SU-DHL-6 (cell line): ENCODE data around the gene TMEM163.

Experiments used
- H2AFZ ChIP-seq: fragments of 200-600 bp; sonication (generic); 2 replicates; pipeline ENCODE4 v1.6.1; 2014; ENCODE audit warnings: low read depth, mild to moderate bottlenecking, moderate library complexity, mixed read lengths, antibody characterized with exemption, low read length; ENCODE audit not compliant: severe bottlenecking
- H3F3A ChIP-seq: fragments of 200-600 bp; shearing (Covaris generic); 2 replicates; pipeline ENCODE4 v1.6.0; 2016; ENCODE audit warnings: antibody characterized with exemption, mild to moderate bottlenecking; ENCODE audit not compliant: insufficient read depth
- H3K27ac ChIP-seq: fragments of 200-600 bp; sonication (generic); 2 replicates; pipeline ENCODE4 v1.5.1; 2016; ENCODE audit warnings: low read depth, mild to moderate bottlenecking, low read length, moderate library complexity, mixed read lengths
- H3K27me3 ChIP-seq: fragments of 200-600 bp; sonication (generic), shearing (Covaris generic); 2 replicates; pipeline ENCODE4 v1.6.0; 2014; ENCODE audit warnings: mild to moderate bottlenecking, low read length
- H3K36me3 ChIP-seq: fragments of 200-600 bp; sonication (generic); 2 replicates; pipeline ENCODE4 v1.6.1; 2014; ENCODE audit warnings: mild to moderate bottlenecking, low read length, mixed read lengths
- H3K4me2 ChIP-seq: fragments of 300-600, 200-600 bp; shearing (Covaris generic), sonication (generic); 2 replicates; pipeline ENCODE4 v1.6.0; 2014; ENCODE audit warnings: low read length, low read depth, mild to moderate bottlenecking; ENCODE audit not compliant: poor library complexity, severe bottlenecking
- H3K4me3 ChIP-seq: fragments of 200-600 bp; sonication (generic); 2 replicates; pipeline ENCODE4 v1.5.1; 2014; ENCODE audit warnings: antibody characterized with exemption, low read length, mild to moderate bottlenecking, mixed read lengths; ENCODE audit not compliant: insufficient read depth, poor library complexity, severe bottlenecking
- H3K79me2 ChIP-seq: fragments of 200-600 bp; sonication (generic); 2 replicates; pipeline ENCODE4 v1.6.1; 2014; ENCODE audit warnings: mild to moderate bottlenecking, low read length, moderate library complexity; ENCODE audit not compliant: insufficient read depth
- H3K9ac ChIP-seq: fragments of 200-600 bp; sonication (generic); 2 replicates; pipeline ENCODE4 v1.7.0; 2014; ENCODE audit warnings: mild to moderate bottlenecking, low read length
- H3K9me2 ChIP-seq: fragments of 200-600 bp; sonication (generic); replicated peaks from 2 replicates; pipeline ENCODE4 v1.6.1; 2014; ENCODE audit warnings: low read length; ENCODE audit not compliant: insufficient read depth
- H3K9me3 ChIP-seq: fragments of 200-600 bp; sonication (generic); 2 replicates; pipeline ENCODE4 v1.6.1; 2014; ENCODE audit warnings: low read length, mixed read lengths; ENCODE audit not compliant: insufficient read depth
- H4K20me1 ChIP-seq: fragments of 200-600 bp; sonication (generic); 2 replicates; pipeline ENCODE4 v1.6.1; 2014; ENCODE audit warnings: low read depth, mild to moderate bottlenecking, antibody characterized with exemption, low read length, moderate library complexity, mixed read lengths
- EZH2phosphoT487 ChIP-seq: fragments of 200-600 bp; sonication (generic), shearing (Covaris generic); conservative IDR thresholded peaks from 2 replicates; pipeline ENCODE4 v1.6.1; 2018; ENCODE audit warnings: mild to moderate bottlenecking, antibody characterized with exemption, low read length, moderate library complexity, mixed read lengths
- TF ChIP-seq, protein P1 (sequence below): fragments of 200-600 bp; sonication (generic); IDR thresholded peaks from one replicate; pipeline ENCODE4 v1.5.1; 2017; ENCODE audit warnings: antibody characterized with exemption, mild to moderate bottlenecking, low read length, moderate library complexity; ENCODE audit not compliant: insufficient read depth, poor library complexity, severe bottlenecking

Gene TMEM163

DNA sequence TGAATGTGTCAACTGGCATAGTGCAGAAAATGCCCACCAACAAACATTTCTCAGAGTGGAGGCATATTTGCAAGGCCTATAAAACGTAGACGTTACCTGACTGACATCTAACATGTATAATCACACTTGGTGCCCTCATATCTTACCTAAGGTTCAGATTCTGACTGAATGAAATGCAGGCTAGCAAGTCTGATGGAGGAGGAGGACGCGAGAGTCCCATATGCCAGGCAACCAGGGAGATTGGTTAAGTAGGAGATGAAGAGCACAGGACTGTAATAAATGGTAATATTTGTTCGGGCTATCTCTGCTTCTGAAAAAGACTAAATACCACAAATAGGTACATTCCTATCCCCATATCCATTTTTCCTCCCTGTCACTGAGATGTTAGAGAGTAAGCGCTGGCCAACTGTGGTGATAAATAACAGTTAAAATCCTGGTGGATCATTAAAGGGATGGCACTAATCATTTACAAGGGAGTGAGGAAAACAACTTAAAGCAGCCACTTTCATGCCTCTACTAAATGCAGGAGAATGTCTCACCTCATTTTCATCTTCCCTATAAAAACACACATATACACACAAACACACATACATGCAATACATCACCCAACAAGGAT lies 217.2 kb downstream of the TMEM163 start:
- H3K27ac ChIP-seq = no peak overlapping the region

DNA sequence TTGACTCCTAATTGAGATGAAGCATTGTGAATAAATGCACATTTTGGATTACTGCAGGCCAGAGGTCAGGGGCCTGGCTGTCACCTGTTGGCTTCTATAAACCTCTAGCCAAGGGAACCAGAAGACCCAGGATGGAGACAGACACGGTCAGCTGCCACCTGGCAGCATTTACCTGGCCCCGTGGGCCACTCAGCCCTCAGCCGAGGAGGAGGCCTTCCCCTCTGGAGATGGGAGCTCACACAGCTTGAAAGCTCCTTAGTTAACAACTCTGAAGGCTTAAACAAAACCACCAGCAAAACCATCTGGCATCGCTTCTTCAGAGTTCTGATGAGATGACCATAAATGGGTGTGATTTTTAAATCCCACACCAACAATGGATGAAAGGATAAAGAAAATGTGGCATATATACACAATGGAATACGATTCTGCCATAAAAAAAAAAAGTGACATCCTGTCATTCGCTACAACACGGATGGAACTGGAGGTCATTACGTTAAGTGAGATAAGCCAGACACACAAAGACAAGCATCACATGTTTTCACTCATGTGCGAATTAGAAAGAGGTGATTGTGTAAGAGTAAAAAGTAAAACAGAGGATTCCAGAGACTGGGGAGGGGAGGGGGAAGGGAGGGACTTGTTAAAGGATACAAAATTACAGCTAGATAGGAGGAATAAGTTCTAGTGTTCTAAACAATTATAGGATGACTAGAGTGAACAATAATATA lies 218.4 kb downstream of the TMEM163 start:
- no peaks in the 10 kb centered on the region for H3K79me2 ChIP-seq
- no peaks in the 10 kb centered on the region for H3K27me3 ChIP-seq
- H3K9me3 ChIP-seq = no peaks in the 10 kb centered on the region
- no peaks in the 10 kb centered on the region for H4K20me1 ChIP-seq
- H3K4me3 ChIP-seq = no peak overlapping the region
- no peaks in the 10 kb centered on the region for H3K36me3 ChIP-seq
- no peak overlapping the region for H3K27ac ChIP-seq
- no peak overlapping the region for H2AFZ ChIP-seq
- no peak overlapping the region for H3K9ac ChIP-seq
- no peaks in the 10 kb centered on the region for H3K9me2 ChIP-seq
- no peak overlapping the region for H3K4me2 ChIP-seq
- TF ChIP-seq, protein P1, sequence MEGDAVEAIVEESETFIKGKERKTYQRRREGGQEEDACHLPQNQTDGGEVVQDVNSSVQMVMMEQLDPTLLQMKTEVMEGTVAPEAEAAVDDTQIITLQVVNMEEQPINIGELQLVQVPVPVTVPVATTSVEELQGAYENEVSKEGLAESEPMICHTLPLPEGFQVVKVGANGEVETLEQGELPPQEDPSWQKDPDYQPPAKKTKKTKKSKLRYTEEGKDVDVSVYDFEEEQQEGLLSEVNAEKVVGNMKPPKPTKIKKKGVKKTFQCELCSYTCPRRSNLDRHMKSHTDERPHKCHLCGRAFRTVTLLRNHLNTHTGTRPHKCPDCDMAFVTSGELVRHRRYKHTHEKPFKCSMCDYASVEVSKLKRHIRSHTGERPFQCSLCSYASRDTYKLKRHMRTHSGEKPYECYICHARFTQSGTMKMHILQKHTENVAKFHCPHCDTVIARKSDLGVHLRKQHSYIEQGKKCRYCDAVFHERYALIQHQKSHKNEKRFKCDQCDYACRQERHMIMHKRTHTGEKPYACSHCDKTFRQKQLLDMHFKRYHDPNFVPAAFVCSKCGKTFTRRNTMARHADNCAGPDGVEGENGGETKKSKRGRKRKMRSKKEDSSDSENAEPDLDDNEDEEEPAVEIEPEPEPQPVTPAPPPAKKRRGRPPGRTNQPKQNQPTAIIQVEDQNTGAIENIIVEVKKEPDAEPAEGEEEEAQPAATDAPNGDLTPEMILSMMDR = no peak
- TF ChIP-seq EZH2phosphoT487 = no peak
- no peaks in the 10 kb centered on the region for H3F3A ChIP-seq

More for the DNA sequence above, 217.2 kb downstream of the TMEM163 start:
- Histone ChIP-seq H3K79me2 (no peaks in the 10 kb centered on the region), H3K27me3 (no peaks in the 10 kb centered on the region), H2AFZ (no peak overlapping the region), H3K9me2 (no peaks in the 10 kb centered on the region), H3K4me2 (no peak overlapping the region), H3K9ac (no peak overlapping the region), H3K36me3 (no peaks in the 10 kb centered on the region), H3K4me3 (no peak overlapping the region), H4K20me1 (no peaks in the 10 kb centered on the region), H3K9me3 (no peaks in the 10 kb centered on the region), H3F3A (no peaks in the 10 kb centered on the region)
- TF ChIP-seq EZH2phosphoT487 = no peak
- TF ChIP-seq, protein P1 = no peak

DNA sequence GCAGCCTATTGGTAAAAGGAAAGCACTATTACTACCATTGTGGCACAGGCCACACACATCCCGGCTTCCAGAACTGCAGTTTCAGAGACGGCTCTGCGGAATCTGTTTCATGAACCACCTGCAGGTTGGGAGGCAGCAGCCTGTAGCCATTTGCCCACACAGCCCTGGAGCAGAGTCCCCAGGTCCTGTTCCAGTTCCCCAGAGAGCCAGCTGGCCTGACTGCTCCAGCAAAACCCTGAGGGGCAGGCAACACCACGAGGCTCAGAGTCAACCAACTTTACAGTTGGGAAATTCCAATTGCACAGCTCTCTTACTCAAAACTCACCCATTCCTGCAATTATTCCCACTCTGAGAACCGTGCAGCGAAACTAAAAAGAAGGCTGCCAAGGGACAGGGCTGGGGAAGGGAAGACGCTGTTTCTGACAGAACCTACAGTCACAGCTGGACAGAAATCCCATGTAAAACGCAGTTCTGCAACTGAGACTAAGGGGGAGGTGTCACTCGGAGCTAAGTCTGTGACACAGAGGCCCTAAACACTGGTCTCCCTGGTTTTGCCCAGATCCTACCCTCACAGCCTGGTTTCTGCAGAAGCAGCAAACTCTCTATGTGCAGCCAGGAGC lies 219.4 kb downstream of the TMEM163 start:
- Histone ChIP-seq H3K79me2 (no peaks in the 10 kb centered on the region), H3K27me3 (no peaks in the 10 kb centered on the region), H3K9me2 (no peaks in the 10 kb centered on the region), H4K20me1 (no peaks in the 10 kb centered on the region), H3K36me3 (no peaks in the 10 kb centered on the region), H2AFZ (no peak overlapping the region), H3K4me3 (no peak overlapping the region), H3K27ac (no peak overlapping the region), H3K4me2 (no peak overlapping the region), H3K9ac (no peak overlapping the region), H3K9me3 (no peaks in the 10 kb centered on the region), H3F3A (no peaks in the 10 kb centered on the region)
- TF ChIP-seq EZH2phosphoT487 = no peak
- TF ChIP-seq, protein P1 = no peak
